B cell (primary cell): Measurements from ENCODE around the gene GMPR2.

Experiments
- EZH2 ChIP-seq: IDR thresholded peaks from 2 replicates; pipeline ENCODE4 v1.6.1; 2012; ENCODE audit warnings: borderline replicate concordance, low read depth, mild to moderate bottlenecking, moderate library complexity, low read length; ENCODE audit not compliant: insufficient read depth, poor library complexity, severe bottlenecking
- TF ChIP-seq, protein P1 (sequence below): fragments of 200-600 bp; IDR thresholded peaks from one replicate; pipeline ENCODE4 v1.8.0; 2022; ENCODE audit warnings: antibody characterized with exemption, mild to moderate bottlenecking

DNA sequence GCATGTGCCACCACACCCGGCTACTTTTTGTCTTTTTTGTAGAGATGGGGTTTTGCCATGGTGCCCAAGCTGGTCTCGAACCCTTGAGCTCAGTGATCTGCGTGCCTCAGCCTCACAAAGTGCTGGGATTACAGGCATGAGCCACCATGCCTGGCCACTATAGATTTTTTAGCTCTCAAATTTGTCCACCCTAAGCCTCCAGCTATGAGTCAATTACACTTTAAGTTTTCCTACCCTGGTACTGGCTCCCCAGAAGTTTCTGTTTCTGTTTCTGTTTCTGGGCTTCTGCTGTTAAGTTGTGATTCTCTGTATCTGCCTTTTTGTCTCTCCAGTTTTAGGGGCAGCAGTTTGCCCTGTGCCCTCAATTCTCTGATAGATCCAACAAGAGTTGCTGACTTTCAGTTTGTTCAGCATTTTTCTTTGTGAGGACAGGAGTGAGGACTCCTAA lies 14.1 kb downstream of the GMPR2 start:
- TF ChIP-seq, protein P1, sequence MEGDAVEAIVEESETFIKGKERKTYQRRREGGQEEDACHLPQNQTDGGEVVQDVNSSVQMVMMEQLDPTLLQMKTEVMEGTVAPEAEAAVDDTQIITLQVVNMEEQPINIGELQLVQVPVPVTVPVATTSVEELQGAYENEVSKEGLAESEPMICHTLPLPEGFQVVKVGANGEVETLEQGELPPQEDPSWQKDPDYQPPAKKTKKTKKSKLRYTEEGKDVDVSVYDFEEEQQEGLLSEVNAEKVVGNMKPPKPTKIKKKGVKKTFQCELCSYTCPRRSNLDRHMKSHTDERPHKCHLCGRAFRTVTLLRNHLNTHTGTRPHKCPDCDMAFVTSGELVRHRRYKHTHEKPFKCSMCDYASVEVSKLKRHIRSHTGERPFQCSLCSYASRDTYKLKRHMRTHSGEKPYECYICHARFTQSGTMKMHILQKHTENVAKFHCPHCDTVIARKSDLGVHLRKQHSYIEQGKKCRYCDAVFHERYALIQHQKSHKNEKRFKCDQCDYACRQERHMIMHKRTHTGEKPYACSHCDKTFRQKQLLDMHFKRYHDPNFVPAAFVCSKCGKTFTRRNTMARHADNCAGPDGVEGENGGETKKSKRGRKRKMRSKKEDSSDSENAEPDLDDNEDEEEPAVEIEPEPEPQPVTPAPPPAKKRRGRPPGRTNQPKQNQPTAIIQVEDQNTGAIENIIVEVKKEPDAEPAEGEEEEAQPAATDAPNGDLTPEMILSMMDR, result no peak
- no peak for TF ChIP-seq EZH2
